Uterus (tissue), 2 donors: ENCODE data around the gene ZNF324B.

Experiments used
- POLR2A ChIP-seq, 2 donors: fragments of 450-650 bp; IDR thresholded peaks; one replicate each; pipeline ENCODE4 v1.6.1; 2016; ENCODE audit warnings: antibody characterized with exemption in 2 of 2, mild to moderate bottlenecking in 1 of 2, moderate library complexity in 1 of 2
- TF ChIP-seq, protein P1 (sequence below), 4 experiments: fragments of 200-600 bp in 2 of 4; fragments of 450-650 bp in 2 of 4; sonication (generic) in 2 of 4; IDR thresholded peaks; one replicate each; pipeline ENCODE4 v1.5.1; 2016 to 2019; ENCODE audit warnings: antibody characterized with exemption in 4 of 4, mild to moderate bottlenecking in 2 of 4, moderate library complexity in 1 of 4

DNA sequence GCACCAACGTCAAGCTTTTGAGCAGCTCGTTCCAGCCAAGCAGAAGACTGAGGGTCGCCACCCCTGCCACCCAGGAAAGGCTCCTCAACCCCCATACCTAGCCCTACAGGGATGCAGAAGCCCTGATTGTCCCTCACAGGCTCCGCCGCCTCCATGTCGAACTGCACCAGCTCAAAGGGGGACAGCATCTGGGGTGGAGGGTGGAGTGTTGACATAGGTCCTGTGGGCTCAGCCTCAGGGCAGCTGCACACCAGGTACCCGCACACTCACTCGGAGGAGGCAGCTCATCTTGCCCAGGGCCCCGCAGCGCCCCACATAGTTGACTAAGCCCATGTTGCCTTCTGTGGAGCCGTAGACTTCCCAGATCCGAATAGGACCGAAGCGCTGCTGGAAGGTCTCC lies 48.8 kb downstream of the ZNF324B start:
- TF ChIP-seq POLR2A (IDR thresholded peaks at IDR 0.05), result no peak
- TF ChIP-seq, protein P1, sequence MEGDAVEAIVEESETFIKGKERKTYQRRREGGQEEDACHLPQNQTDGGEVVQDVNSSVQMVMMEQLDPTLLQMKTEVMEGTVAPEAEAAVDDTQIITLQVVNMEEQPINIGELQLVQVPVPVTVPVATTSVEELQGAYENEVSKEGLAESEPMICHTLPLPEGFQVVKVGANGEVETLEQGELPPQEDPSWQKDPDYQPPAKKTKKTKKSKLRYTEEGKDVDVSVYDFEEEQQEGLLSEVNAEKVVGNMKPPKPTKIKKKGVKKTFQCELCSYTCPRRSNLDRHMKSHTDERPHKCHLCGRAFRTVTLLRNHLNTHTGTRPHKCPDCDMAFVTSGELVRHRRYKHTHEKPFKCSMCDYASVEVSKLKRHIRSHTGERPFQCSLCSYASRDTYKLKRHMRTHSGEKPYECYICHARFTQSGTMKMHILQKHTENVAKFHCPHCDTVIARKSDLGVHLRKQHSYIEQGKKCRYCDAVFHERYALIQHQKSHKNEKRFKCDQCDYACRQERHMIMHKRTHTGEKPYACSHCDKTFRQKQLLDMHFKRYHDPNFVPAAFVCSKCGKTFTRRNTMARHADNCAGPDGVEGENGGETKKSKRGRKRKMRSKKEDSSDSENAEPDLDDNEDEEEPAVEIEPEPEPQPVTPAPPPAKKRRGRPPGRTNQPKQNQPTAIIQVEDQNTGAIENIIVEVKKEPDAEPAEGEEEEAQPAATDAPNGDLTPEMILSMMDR (IDR thresholded peaks at IDR 0.05), result no peak
